Activated naive CD8-positive, alpha-beta T cell treated with anti-CD3 and anti-CD28 coated beads, Interleukin-2, amount 10 ng/mL, durations not matched to agents 7 days and 5 days (primary cell): Measurements from ENCODE around the gene TNS3. TPM values are rescaled to one million over a fixed set of nuclear protein-coding genes. Genes with fewer than 3 reads are reported as not detected.

Experiments used
- ATAC-seq: fragments of 150-1000 bp; cut with Tn5 transposase; one replicate; pipeline ENCODE4 v1.10.0; 2021; ENCODE audit warnings: low read depth, moderate library complexity
- POLR2A ChIA-PET: fragments of 350-600 bp; sonication (Branson Sonifier 250); formaldehyde crosslinking; loops from one replicate; lab custom pipeline; 2021; ENCODE audit warnings: antibody characterized with exemption; lab: Charles Lee
- DNase-seq: peaks from one replicate; pipeline ENCODE4 v3.0.0; 2021
- H3K27ac Mint-ChIP-seq: one replicate; pipeline ENCODE4 v1.8.0; 2022; ENCODE audit warnings: mild to moderate bottlenecking, mixed read lengths
- H3K27me3 Mint-ChIP-seq: one replicate; pipeline ENCODE4 v1.8.0; 2022; ENCODE audit warnings: mild to moderate bottlenecking, moderate library complexity, mixed read lengths
- H3K36me3 Mint-ChIP-seq: one replicate; pipeline ENCODE4 v1.8.0; 2021; ENCODE audit warnings: mild to moderate bottlenecking, mixed read lengths
- H3K4me1 Mint-ChIP-seq: one replicate; pipeline ENCODE4 v1.8.0; 2021; ENCODE audit warnings: mixed read lengths
- H3K4me3 Mint-ChIP-seq: one replicate; pipeline ENCODE4 v1.8.0; 2022; ENCODE audit warnings: mild to moderate bottlenecking, moderate library complexity, mixed read lengths
- H3K9me3 Mint-ChIP-seq: one replicate; pipeline ENCODE4 v1.8.0; 2021; ENCODE audit warnings: mixed read lengths
- total RNA-seq, 2 experiments: library from RNA; stranded (reverse); gene quantifications; one replicate each; pipeline ENCODE4 v1.2.3, GENCODE V29; 2021

The TNS3 gene
- total RNA-seq, 2 experiments from 2014 or later, result 1.1 to 2.0 TPM

DNA sequence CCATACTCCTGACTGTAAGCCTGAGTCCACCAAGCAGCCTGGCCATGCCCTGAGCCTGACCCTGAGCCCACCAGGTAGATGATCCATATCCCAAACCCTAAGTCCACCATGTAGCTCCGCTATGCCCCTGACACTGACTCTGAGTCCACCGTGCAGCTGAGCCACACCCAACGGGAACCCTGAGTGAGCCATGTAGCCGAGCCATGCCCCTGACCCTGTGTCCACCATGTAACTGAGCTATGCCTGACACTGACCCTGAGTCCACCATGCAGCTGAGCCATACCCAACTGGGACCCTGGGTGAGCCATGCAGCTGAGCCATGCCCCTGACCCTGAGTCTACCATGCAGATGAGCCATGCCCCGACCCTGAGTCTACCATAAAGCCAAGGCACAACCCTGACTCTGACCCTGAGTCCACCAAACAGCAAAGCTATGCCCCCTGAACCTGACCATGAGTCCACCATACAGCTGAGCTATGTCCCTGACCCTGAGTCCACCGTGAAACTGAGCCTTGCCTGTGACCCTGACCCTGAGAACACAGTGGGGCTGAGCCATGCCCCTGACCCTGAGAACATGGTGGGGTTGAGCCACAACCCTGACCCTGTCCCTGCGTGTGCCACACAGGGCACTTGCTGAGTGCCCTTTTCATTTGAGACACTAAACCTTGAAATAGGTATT is 299.8 kb downstream of the TNS3 start:
- POLR2A ChIA-PET, result no interaction called here
- Mint-ChIP-seq H3K27me3 (peaks cover 3% of the 10 kb centered on the region), H3K27ac (no peak overlapping the region), H3K4me3 (no peak overlapping the region), H3K4me1 (no peaks in the 10 kb centered on the region), H3K36me3 (no peaks in the 10 kb centered on the region), H3K9me3 (no peaks in the 10 kb centered on the region)
- DNase-seq, result no peak
- no peak for ATAC-seq

DNA sequence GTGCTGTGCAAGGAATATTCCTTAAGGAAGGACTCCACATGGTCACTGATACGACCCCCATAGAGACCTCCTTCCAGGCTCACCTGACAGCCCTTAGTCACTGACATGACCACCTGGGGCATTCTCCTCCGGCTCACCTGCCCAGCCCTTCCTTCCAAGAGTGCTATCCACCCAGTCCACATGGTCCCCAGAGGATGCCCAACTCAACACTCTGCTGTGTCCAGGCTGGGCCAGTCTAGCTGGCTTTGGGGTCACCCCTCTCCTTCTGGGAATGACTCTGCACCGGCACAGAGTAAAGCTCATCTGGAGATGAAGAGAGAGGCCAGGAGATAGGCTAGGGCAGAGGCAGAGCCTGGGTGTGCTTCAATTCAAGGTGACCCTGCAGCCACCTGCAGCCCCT is 300.8 kb downstream of the TNS3 start:
- ATAC-seq, result no peak
- no peaks in the 10 kb centered on the region for H3K36me3 Mint-ChIP-seq

DNA sequence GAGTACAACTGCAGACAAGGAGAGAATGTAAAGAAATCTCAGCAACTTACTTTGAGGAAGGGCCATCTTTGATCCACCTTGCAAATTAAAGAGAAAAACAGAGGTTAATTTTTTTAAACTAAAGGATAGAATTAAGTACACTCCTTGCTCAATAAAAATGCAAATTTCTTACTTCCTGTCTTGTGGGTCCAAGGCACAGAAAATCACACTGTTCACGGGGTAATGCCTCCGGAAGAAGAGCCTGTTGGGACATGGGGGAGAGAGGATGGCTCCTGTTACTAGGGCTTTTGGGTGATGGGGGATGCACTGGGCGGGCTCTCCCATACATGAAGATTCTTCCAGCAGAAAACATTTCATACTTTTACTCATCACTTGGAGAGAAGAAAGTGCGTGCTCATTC is 301.8 kb downstream of the TNS3 start:
- H3K36me3 Mint-ChIP-seq, result no peaks in the 10 kb centered on the region
- H3K4me3 Mint-ChIP-seq, result no peak overlapping the region

More for the DNA sequence above, 300.8 kb downstream of the TNS3 start:
- no peaks in the 10 kb centered on the region for H3K9me3 Mint-ChIP-seq
- no peaks in the 10 kb centered on the region for H3K4me1 Mint-ChIP-seq
- no peak overlapping the region for H3K27ac Mint-ChIP-seq
- DNase-seq, result no peak
- POLR2A ChIA-PET, result no interaction called here
- H3K27me3 Mint-ChIP-seq, result peaks cover 3% of the 10 kb centered on the region
- H3K4me3 Mint-ChIP-seq, result no peak overlapping the region

DNA sequence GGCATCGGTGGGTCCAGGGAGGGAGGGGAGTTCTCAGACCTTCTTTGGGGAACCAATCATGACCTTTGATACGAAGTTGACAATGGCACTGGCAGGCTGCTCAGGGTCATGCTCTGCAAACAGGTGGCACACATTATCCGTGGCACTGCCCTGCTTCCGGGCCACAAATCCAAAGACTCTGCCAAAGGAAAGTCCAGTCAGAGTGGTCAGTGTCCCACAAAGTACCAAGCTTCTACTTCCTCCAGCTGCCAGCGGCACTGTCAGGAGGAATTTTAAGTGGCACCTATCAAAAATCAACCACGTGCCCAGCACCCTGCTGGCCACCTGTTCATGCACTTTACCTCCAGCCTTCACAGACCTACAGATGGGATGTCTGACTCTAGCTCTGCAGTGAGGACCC is 303.9 kb downstream of the TNS3 start:
- no peaks in the 10 kb centered on the region for H3K9me3 Mint-ChIP-seq
- no peaks in the 10 kb centered on the region for H3K36me3 Mint-ChIP-seq
- H3K4me1 Mint-ChIP-seq, result no peaks in the 10 kb centered on the region
- H3K4me3 Mint-ChIP-seq, result no peak overlapping the region
- DNase-seq (no peak), ATAC-seq (no peak)
- no peak overlapping the region for H3K27ac Mint-ChIP-seq
- POLR2A ChIA-PET, result no interaction called here
- H3K27me3 Mint-ChIP-seq, result peaks cover 2% of the 10 kb centered on the region

More for the DNA sequence above, 301.8 kb downstream of the TNS3 start:
- H3K4me1 Mint-ChIP-seq, result no peaks in the 10 kb centered on the region
- H3K27me3 Mint-ChIP-seq, result peaks cover 3% of the 10 kb centered on the region
- H3K27ac Mint-ChIP-seq, result no peak overlapping the region
- DNase-seq (no peak), ATAC-seq (no peak)
- H3K9me3 Mint-ChIP-seq, result no peaks in the 10 kb centered on the region
- POLR2A ChIA-PET, result no interaction called here

DNA sequence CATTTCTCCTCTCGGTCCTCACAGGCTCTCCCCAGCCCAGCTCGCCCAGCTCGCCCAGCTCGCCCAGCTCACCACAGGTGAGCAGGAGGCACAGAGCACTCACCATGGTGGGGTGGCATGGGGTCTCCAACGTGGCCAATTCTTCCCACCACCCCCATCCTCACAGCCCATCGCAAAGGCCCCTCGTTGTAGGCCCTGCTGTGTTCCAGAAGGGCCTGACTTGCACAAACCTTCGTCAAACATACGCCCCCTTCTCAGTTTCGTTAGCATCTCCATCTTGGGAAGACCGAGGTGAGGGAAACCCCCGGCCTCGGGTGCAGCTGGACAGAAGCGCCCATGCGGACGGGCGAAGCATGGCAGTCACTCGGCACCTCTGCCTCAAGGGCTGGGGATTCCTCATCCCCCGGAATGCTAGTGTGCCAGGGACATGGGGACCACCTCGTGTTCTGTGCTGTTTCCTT is 304.6 kb downstream of the TNS3 start:
- Mint-ChIP-seq H3K27me3 (no peaks in the 10 kb centered on the region), H3K27ac (no peak overlapping the region), H3K4me3 (no peak overlapping the region), H3K36me3 (no peaks in the 10 kb centered on the region), H3K4me1 (no peaks in the 10 kb centered on the region), H3K9me3 (no peaks in the 10 kb centered on the region)
- no peak for DNase-seq
- ATAC-seq, result no peak
- POLR2A ChIA-PET, result no interaction called here

DNA sequence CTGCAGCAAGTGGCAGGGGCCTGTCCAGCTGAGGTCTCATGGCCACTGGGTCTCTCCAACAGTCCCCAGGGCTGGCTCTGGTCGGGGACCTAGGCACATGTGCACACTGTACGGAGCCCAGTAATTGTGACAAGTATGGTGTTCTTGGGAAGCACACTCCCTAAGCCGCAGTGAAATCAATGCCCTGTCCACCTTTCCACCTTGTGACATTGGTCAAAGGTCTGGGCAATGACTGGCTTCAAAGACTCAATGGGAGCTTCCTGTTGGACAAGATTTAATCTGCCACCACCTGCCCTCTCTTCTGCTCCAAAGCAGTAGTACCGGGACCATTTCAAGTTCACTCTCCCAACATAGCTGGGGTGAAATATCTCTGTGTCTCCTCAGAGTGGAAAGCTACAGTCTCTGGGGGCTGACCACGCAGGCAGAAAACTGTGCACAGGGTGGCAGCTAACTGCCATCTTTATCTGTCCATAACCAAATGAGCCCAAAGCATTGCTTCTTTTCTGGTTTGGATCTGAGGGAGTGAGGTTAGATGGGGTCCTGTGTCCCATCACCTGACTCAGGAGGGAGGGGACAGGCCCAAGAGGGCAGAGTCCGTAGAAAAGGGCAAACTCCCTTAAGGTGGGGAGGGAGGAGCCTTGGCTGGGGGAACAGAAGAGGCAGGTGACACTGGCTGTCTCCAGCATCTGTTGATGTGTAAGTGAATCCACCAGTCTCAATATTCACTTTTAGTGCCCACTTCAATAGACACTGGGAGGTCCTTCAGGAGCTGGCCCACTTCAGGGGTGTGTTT is 307.7 kb downstream of the TNS3 start:
- ATAC-seq (no peak), DNase-seq (no peak)
- no peaks in the 10 kb centered on the region for H3K4me1 Mint-ChIP-seq
- H3K9me3 Mint-ChIP-seq, result no peaks in the 10 kb centered on the region
- H3K27me3 Mint-ChIP-seq, result no peaks in the 10 kb centered on the region
- no peaks in the 10 kb centered on the region for H3K36me3 Mint-ChIP-seq
- no peak overlapping the region for H3K4me3 Mint-ChIP-seq
- no peak overlapping the region for H3K27ac Mint-ChIP-seq
- POLR2A ChIA-PET, result no interaction called here

DNA sequence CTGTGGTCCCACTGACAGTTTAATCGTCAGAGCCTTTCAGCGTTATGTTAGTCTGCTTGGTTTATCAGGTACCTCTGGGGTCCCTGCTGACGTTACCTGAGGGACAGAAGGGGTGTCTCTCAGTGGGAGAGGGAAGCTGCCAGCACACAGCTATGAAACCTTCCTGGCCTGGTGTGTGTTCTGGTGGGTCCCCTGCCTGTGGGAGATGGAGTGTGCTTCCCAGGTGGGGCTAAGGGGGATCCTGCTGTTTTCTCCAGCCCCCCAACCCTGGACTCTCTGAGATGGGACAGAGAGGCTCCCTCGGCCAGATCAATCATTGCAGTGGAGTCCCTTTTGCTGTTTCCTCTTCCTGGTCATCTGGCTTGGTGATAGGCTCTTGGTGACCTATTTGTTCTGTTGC is 308.8 kb downstream of the TNS3 start:
- Mint-ChIP-seq H3K36me3 (no peaks in the 10 kb centered on the region), H3K4me3 (no peak overlapping the region), H3K9me3 (no peaks in the 10 kb centered on the region), H3K4me1 (no peaks in the 10 kb centered on the region), H3K27me3 (no peaks in the 10 kb centered on the region), H3K27ac (no peak overlapping the region)
- ATAC-seq, result no peak
- DNase-seq, result no peak
- POLR2A ChIA-PET, result no interaction called here

DNA sequence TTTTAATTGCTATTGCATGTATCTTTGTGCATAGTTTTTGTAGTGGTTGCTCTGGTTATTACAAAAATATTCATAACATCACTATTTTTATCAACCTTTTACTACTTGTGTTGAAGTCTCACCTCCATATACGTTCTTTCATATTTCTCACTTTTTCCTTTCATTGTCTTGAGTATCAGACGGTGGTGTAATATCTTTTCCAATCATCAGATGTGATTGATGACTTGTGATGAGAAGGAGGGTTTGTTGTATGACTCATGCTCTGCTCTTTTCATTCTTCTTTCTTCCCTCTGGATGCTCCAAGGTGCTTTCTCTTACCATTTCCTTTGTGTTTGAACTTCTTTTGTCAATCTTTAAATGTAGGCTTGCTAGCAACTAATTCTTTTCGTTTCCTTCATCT is 310.2 kb downstream of the TNS3 start:
- DNase-seq, result no peak
- Mint-ChIP-seq H3K27me3 (no peaks in the 10 kb centered on the region), H3K4me1 (no peaks in the 10 kb centered on the region), H3K27ac (no peak overlapping the region), H3K9me3 (no peaks in the 10 kb centered on the region), H3K36me3 (no peaks in the 10 kb centered on the region), H3K4me3 (no peak overlapping the region)
- POLR2A ChIA-PET, result no interaction called here
- no peak for ATAC-seq

DNA sequence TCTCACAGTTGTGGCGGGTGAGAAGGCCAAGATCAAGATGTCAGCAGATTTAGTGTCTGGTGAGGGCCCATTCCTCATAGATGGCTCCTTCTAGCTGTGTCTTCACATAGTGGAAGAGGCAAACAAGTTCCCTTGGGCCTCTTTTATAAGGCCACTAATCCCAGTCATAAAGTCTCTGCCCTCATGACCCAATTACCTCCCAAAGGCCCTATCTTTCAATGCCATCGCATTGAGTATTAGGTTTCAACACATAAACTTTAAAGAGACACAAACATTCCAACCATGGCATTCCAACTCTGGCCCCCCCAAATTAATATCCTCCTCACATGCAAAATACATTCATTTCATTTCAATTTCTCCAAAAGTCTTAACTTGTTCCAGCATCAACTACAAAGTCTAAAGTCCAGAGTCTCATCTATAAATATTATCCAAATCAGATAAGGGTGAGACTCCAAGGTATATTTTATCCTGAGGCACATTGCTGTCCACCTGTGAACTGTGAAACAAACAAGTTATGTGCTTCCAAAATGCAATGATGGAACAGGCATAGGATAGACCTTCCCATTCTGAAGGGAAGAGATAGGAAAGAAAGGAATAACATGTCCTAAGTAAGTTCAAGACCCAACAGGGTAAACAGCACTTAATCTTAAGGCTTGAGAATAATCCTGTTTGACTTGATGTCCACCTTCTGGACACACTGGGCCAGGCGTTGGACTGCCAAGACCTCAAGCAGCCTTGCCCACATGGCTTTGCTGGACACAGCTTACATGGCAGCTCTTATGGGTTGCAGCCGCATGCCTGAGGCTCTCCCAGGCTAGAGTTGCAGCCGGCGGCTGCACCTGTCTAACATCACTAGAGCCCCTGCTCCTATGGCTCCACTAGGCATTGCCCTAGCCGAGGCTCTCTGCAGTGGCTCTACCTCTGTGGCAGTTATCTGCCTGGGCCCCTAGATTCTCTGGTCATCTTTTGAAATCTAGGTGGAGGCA is 312.8 kb downstream of the TNS3 start:
- POLR2A ChIA-PET, result no interaction called here
- ATAC-seq, result no peak
- Mint-ChIP-seq H3K9me3 (no peaks in the 10 kb centered on the region), H3K4me3 (no peak overlapping the region), H3K27me3 (no peaks in the 10 kb centered on the region), H3K27ac (no peak overlapping the region), H3K4me1 (no peaks in the 10 kb centered on the region), H3K36me3 (no peaks in the 10 kb centered on the region)
- no peak for DNase-seq

DNA sequence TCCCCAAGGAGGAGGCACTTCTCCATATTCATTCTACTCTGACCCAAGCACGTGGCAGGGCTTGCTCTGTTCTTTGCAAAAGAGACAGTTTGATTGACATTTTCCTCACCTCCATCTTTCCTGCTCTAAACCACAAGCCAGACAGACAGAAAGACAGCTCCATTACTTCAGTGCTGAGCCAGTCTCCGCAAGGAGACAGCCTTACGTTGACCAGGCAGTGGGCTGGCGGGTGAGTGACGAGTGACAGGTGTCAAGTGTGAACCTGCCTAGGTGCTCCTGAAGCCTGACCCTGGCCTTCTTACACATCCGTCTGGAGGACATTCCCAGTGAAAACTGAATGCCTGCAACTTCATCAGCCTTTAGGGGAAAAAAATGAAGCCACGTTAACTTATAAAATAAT is 314.6 kb downstream of the TNS3 start:
- Mint-ChIP-seq H3K9me3 (no peaks in the 10 kb centered on the region), H3K27ac (no peak overlapping the region), H3K36me3 (no peaks in the 10 kb centered on the region), H3K4me1 (no peaks in the 10 kb centered on the region), H3K27me3 (no peaks in the 10 kb centered on the region), H3K4me3 (no peak overlapping the region)
- POLR2A ChIA-PET, result no interaction called here
- ATAC-seq (no peak), DNase-seq (no peak)

DNA sequence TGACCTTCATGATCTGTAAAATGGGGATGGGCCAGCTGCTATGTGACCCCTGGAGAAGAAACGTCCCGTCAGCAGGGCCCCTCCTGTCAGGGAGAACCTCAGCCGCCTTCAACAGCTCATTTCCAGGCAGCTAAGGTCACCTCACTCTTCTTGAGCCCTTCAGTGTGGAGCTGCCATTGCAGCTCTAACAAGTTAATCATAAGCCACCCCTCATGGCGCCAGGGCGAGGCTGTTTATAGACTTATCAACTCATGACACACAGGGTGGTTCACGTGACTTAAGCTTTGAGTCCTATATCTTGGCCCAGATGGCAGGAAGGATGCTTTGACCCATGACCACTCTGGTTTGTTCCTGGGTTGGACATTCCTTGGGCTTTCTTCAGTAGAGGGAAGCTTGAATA is 315.1 kb downstream of the TNS3 start:
- Mint-ChIP-seq H3K27ac (no peak overlapping the region), H3K9me3 (no peaks in the 10 kb centered on the region), H3K36me3 (no peaks in the 10 kb centered on the region), H3K27me3 (no peaks in the 10 kb centered on the region), H3K4me1 (no peaks in the 10 kb centered on the region), H3K4me3 (no peak overlapping the region)
- DNase-seq, result no peak
- POLR2A ChIA-PET, result no interaction called here
- ATAC-seq, result no peak

DNA sequence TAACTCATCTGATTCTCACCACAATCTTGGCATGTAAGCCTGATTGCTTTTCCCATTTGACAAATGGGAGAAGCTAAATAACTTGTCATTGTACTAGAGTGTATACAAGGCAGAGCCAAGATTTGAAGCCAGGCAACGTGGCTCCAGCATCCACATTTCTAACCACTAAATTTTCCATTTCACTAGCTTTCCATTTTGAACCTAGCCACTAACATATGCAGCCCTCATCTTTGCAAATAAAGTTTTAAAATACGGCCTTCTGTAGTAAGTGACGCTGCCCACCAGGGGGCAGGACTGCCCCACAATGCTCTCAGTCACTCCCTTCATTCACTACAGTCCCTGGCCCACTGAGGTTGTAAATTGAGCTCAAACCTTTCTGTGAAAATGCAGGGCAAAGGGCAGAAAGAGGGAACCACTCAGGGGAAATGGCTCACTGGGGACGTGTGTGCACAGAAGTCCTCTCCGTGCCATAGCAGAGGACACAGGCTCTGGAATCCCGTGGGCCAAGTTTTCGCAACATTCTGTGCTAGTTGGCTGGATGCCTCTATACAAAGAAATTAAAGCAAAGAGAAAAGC is 315.7 kb downstream of the TNS3 start:
- Mint-ChIP-seq H3K9me3 (no peaks in the 10 kb centered on the region), H3K27me3 (no peaks in the 10 kb centered on the region), H3K36me3 (no peaks in the 10 kb centered on the region), H3K4me1 (no peaks in the 10 kb centered on the region), H3K27ac (no peak overlapping the region), H3K4me3 (no peak overlapping the region)
- POLR2A ChIA-PET, result no interaction called here
- ATAC-seq (no peak), DNase-seq (peak; percentile 59)

DNA sequence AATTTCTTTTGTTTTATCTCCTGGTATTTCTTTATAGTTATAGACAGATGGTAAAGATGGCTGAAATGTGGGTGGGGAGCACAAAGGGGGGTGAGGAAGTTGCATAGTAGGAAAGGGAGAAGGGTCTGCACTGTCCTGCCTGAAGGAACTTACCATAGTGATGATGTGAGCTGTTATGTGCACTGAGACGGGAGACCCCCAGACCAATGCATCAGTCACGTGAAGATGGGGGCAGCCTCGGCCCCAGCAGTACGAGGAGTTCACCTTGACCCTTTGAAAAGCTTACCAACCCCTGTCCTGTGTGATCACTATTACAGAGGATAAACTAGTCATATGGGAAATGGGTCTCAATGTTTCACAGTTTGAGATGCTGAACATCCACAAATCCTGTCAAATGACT is 316.3 kb downstream of the TNS3 start:
- H3K4me3 Mint-ChIP-seq, result no peak overlapping the region
- no peak for ATAC-seq
- DNase-seq, result no peak
- POLR2A ChIA-PET, result no interaction called here
- no peaks in the 10 kb centered on the region for H3K27me3 Mint-ChIP-seq
- no peaks in the 10 kb centered on the region for H3K4me1 Mint-ChIP-seq
- H3K36me3 Mint-ChIP-seq, result no peaks in the 10 kb centered on the region
- H3K27ac Mint-ChIP-seq, result no peak overlapping the region
- no peaks in the 10 kb centered on the region for H3K9me3 Mint-ChIP-seq
